ENCODE data around the gene FRMD4A.

- TF ChIP-seq POLR2A (IDR thresholded peaks at IDR 0.05) (no peak), CTCF (IDR thresholded peaks at IDR 0.05) (no peak)
Observed at GRCh38 chr10:13973742-13974141, 357.0 kb downstream of the FRMD4A start.

Measured in testis (tissue), 2 donors.